GM12875 (cell line): ENCODE results near the gene ZBTB8B.

Experiments
- H3K4me3 ChIP-seq: one replicate; pipeline ENCODE4 v1.5.1; 2011; ENCODE audit warnings: low read depth, low read length, control low read depth
- CTCF ChIP-seq: IDR thresholded peaks from 2 replicates; pipeline ENCODE4 v1.5.1; 2011; ENCODE audit warnings: low read depth, mild to moderate bottlenecking, control low read depth, inconsistent platforms, low read length, moderate library complexity, borderline replicate concordance; ENCODE audit not compliant: insufficient read depth

ZBTB8B gene

GRCh38 chr1:32501865-32502264, 37.0 kb downstream of the ZBTB8B start:
- TF ChIP-seq CTCF = no peak
- H3K4me3 ChIP-seq = no peak overlapping the region

DNA sequence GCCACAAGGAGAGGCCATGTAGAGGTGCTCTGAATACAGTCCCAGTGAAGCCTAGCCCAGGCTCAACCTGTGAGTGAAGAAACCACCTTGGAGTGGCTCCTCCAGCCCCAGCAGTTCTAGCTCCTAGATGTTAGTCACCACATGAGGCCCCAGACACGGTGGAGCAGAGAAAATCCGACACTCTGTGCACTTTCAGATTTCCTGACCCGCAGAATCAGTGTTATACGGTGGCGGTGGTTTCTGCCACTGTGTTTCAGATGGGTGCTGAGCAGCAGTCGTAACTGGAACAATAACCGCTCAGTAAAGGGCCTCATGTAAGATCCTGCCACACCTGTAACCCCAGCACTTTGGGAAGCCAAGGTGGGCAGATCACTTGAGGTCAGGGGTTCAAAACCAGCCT, 38.3 kb downstream of the ZBTB8B start:
- H3K4me3 ChIP-seq = no peak overlapping the region
- TF ChIP-seq CTCF = no peak

GRCh38 chr1:32507021-32507420, 42.1 kb downstream of the ZBTB8B start:
- TF ChIP-seq CTCF = no peak

GRCh38 chr1:32508761-32509160, 43.9 kb downstream of the ZBTB8B start:
- H3K4me3 ChIP-seq = no peak overlapping the region
- no peak for TF ChIP-seq CTCF

More at GRCh38 chr1:32507021-32507420, 42.1 kb downstream of the ZBTB8B start:
- no peak overlapping the region for H3K4me3 ChIP-seq

- no peak for TF ChIP-seq CTCF
- H3K4me3 ChIP-seq = no peak overlapping the region
These were observed 45.1 kb downstream of the ZBTB8B start for GRCh38 chr1:32509939-32510338.
